Right cardiac atrium (tissue), 5 donors: ENCODE data around the gene DICER1. TPM values are rescaled to one million over a fixed set of nuclear protein-coding genes. Genes with fewer than 3 reads are reported as not detected.
"Not testable (repeated sequence)": the region's sequence is repeated elsewhere in the genome, so short reads cannot be mapped to it uniquely, and the experiment has no call there.

ENCODE experiments used
- ATAC-seq, 2 donors: fragments of 200-7000 bp; cut with Tn5 transposase; one replicate each; pipeline versions ENCODE4 v1.8.0 to v1.9.1; 2020; ENCODE audit warnings: moderate library complexity in 2 of 2, mild to moderate bottlenecking in 1 of 2
- DNase-seq, 3 donors: peaks; one replicate each; pipeline ENCODE4 v3.0.0-alpha.2; 2020
- H3K27ac ChIP-seq: one replicate; pipeline ENCODE4 v1.5.1; 2013; ENCODE audit warnings: mild to moderate bottlenecking, low read length, control low read depth, moderate library complexity
- H3K27me3 ChIP-seq: one replicate; pipeline ENCODE4 v1.6.1; 2013; ENCODE audit not compliant: control insufficient read depth, insufficient read depth
- H3K4me1 ChIP-seq: one replicate; pipeline ENCODE4 v1.6.1; 2013; ENCODE audit warnings: low read length; ENCODE audit not compliant: control insufficient read depth, insufficient read depth
- H3K4me3 ChIP-seq: one replicate; pipeline ENCODE4 v1.5.1; 2013; ENCODE audit warnings: low read length, control low read depth
- H3K9me3 ChIP-seq: one replicate; pipeline ENCODE4 v1.6.1; 2013; ENCODE audit warnings: low read length; ENCODE audit not compliant: control insufficient read depth
- WGBS: extraction: QIAGEN DNeasy Blood & Tissue Kit; methylation state at CpG from one replicate; pipeline ENCODE4 v1.1.7; 2013; 5-methylcytosine and 5-hydroxymethylcytosine counted together
- intact Hi-C, 4 donors: fragments of 100-400 bp; cut with DNase I; formaldehyde crosslinking; loops; one replicate each; pipeline versions ENCODE4 v1.11.0 to v1.14.0; 2022 to 2023
- long read RNA-seq, 4 donors: library from polyadenylated mRNA; unstranded; transcript quantifications; one replicate each; pipeline ENCODE4 v2.0.0, GENCODE V29; 2020 to 2021
- polyA plus RNA-seq: library from polyadenylated mRNA; stranded (reverse); fragments of 200-250 nt; gene quantifications from one replicate; pipeline ENCODE4 v1.2.3, GENCODE V29; 2013
- total RNA-seq, 4 donors: library from RNA; stranded (reverse); fragmentation: NEBNext Ultra II Directional; extraction: Animal tissue kit (Norgen Biotek cat#: 25700); gene quantifications; one replicate each; pipeline ENCODE4 v1.2.1, GENCODE V29; 2021
- donor health status: healthy with polysubstance abuse.
- donor health status: DM: no; HTN: yes; CAD: no.
- donor health status: DM: no; HTN: no; CAD: no.
- donor health status: DM: no; HTN: yes; CAD: no; lungs with severe emphysema.
- donor health status: DM: yes; HTN: yes; CAD: no.

Gene DICER1
- 10 to 100 TPM; 22.7 to 30.4 (median 25.9) TPM for total RNA-seq
- 6.8 TPM for polyA plus RNA-seq
- long read RNA-seq, donor 1, partial matches to known transcripts: 9 of 14 reads
- long read RNA-seq, donor 1, other reads (novel, unspliced or antisense): 5 of 14 reads
- long read RNA-seq, donor 2, partial matches to known transcripts: 1 of 3 reads
- long read RNA-seq, donor 2, other reads (novel, unspliced or antisense): 2 of 3 reads
- long read RNA-seq, donor 3, partial matches to known transcripts: 9 of 12 reads
- long read RNA-seq, donor 3, other reads (novel, unspliced or antisense): 2 of 12 reads
- long read RNA-seq, donor 4, partial matches to known transcripts: 1 of 1 reads
- long read RNA-seq, donor 4, other reads (novel, unspliced or antisense): 0 of 1 reads

DNA sequence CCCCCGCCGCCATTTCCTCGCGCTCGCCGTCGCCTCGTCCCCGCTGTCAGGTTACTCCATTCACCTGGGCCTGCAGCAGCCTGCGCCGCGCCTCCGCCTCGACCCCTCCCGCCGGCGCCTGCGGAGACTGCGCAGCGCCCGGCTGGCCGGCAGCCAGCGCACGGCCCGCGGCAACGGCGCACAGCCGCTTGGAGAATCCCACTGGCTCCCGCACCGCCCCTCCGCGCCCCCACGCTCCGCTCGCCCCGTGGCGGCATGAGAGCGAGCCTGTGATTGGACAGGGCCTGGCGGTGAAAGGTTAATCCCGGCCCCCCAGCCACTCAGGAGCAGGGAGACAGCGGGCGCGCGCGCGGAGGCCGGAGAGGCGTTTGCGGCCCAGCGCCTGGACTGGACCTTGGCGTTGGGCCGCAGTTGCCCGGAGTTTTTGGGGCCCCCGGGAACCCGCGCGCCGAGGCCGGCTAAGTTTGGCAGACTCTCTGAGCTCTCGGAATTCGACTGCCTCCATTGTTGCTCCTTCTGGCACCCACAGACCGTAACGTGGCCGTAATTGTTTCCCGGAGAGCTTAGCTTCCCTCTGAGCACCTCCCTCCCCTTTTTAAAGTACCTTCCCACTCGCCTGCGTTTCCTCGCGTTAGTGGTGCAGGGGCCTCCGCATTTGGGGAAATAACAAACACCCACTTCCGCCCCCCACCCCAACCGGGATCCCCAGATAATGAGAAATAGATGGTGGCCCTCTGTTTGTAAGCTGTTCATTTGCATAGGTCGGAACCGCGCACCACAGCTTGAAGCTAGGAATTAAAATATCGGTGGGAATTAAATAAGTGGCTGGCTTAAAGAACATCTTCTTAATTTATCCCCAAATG is at the start of gene DICER1:
TSS of gene DICER1 (minus strand) at position 203 of the 863 bp plus-strand sequence. CDS start 24,071 bp downstream, outside the sequence.
- Histone ChIP-seq H3K4me1 (peaks cover 6% of the 10 kb centered on the region), H3K9me3 (no peaks in the 10 kb centered on the region), H3K27me3 (no peaks in the 10 kb centered on the region), H3K27ac (peak within 1 kb of the TSS; percentile 94), H3K4me3 (peak within 1 kb of the TSS; percentile 71)
- peak; percentile 97 to 99 (median 99) for DNase-seq
- peak; percentile 98 for ATAC-seq
- WGBS: under 1% methylated on average over 77 of the region's 77 CpGs
- intact Hi-C loops: no loop called here

DNA sequence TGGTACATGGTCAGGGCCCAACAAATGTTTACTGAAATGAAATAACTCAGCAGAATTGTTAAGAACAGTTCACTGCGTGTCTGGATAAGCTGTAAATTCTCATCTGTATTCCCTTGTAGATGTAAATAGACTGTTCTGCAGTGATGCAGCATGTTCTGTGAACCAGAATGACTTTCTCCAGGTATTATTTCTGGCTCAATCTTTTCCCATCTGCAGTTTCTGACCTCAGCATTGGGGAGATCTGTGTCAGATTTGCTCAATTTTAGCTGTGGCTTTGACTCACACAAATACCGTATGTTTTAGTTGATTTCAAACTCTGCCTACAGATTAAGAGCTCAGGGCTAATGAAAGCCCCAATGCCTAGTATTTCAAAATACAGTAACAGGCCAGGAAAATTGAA is 49.2 kb upstream of the DICER1 start:
- 87% methylated on average over 2 of the region's 2 CpGs for WGBS
- H3K4me1 ChIP-seq: no peaks in the 10 kb centered on the region
- H3K27ac ChIP-seq: no peak overlapping the region
- ATAC-seq (no peak), DNase-seq (no peak)
- no peak overlapping the region for H3K4me3 ChIP-seq
- intact Hi-C loops: no loop called here
- H3K9me3 ChIP-seq: no peaks in the 10 kb centered on the region
- H3K27me3 ChIP-seq: no peaks in the 10 kb centered on the region

DNA sequence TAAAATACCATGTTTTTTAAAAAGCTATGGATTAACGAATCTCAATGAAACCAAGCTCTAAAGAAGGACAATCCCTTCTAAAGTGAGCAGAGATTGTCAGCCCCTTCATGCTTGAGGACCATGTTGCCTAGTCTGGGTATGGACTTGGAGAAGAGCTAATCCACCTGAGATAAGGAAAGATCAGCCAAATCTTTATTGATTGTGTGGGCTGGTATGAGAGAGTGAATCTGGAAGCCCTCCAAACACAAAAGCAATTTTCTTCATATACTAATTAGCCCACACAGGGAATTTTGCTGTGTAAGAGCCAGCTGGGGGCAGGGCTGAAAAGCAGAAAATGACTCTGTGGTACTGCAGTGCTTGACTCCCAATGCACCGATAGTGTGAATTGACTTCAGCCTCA is 47.4 kb upstream of the DICER1 start:
- no peaks in the 10 kb centered on the region for H3K4me1 ChIP-seq
- no peak overlapping the region for H3K27ac ChIP-seq
- no peaks in the 10 kb centered on the region for H3K9me3 ChIP-seq
- no peak for DNase-seq
- intact Hi-C loops: no loop called here
- WGBS: 86% methylated on average over 2 of the region's 2 CpGs
- H3K4me3 ChIP-seq: no peak overlapping the region
- ATAC-seq: no peak
- H3K27me3 ChIP-seq: no peaks in the 10 kb centered on the region

DNA sequence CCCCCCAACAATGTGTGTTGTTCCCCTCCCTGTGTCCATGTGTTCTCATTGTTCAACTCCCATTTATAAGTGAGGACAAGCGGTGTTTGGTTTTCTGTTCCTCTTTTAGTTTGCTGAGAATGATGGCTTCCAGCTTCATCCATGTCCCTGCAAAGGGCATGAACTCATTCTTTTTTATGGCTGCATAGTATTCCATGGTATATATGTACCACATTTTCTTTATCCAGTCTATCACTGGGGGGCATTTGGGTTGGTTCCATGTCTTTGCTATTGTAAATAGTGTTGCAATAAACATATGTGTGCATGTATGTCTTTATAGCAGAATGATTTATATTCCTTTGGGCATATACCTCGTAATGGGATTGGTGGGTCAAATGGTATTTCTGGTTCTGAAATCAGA is 44.4 kb upstream of the DICER1 start:
- ATAC-seq, intact Hi-C loops, DNase-seq, H3K4me1 ChIP-seq, H3K27ac ChIP-seq, H3K4me3 ChIP-seq, H3K27me3 ChIP-seq, H3K9me3 ChIP-seq: not testable (repeated sequence)
- 96% methylated on average over 2 of the region's 2 CpGs for WGBS

DNA sequence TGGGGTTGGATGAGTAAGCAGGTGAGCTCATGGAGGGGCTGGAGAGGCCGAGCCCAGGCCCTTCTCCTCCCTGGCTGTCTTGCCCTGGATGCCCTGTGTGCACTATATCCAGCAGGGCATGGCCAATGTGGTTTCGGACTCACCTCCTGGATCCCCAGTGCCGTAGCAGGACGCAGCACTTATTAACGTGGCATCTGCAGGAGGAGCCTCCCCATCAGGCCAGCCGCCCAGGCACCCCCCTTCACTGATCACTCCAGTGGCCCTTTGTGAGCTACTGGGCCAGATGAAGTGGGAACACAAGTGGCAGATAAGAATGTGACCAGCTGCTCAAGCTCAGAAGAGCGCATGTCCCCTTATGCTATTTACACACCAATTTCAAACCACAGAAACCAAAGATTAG is 43.1 kb upstream of the DICER1 start:
- 70% methylated on average over 7 of the region's 7 CpGs for WGBS
- DNase-seq (peak; percentile 25 to 72 (median 70)), ATAC-seq (peak; percentile 81 to 87)
- Histone ChIP-seq H3K4me1 (no peaks in the 10 kb centered on the region), H3K27ac (no peak overlapping the region), H3K27me3 (no peaks in the 10 kb centered on the region), H3K4me3 (no peak overlapping the region), H3K9me3 (no peaks in the 10 kb centered on the region)
- intact Hi-C loops: no loop called here

DNA sequence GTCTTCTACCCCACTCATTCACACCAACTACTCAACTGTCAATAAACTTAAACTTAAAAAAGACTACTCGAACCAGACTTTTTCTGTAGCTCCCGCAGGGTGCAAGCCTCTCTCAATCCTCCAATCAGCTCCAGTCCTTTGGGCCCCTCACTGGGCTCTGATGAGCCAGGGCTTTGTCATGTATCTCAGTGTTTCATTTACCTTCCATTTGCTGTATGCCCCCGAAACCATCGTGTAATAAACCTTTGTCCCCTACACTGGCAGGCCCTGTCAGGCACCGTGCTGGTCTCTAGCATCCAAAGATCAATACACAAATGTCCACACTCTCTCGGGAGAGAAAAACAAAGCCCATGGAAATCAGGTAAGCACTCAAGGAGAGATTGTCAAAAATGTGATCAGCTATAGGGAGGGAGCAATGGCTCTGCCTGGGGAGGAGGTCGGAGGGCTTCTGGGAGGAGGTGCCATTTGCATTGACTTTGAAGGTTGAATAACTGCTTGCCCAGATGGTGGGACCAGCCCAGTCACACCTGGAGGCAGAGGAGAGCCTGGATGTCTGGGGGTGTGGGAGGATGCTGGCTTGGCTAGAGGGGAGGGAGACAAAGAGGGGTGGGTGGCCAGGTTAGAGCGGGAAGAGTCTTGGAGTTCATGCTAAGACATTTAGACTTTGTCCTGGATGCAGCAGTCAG is 42.1 kb upstream of the DICER1 start:
- intact Hi-C loops: no loop called here
- no peak overlapping the region for H3K27ac ChIP-seq
- 86% methylated on average over 8 of the region's 8 CpGs for whole genome bisulfite sequencing
- no peak for ATAC-seq
- H3K9me3 ChIP-seq: no peaks in the 10 kb centered on the region
- no peak for DNase-seq
- H3K4me1 ChIP-seq: no peaks in the 10 kb centered on the region
- no peak overlapping the region for H3K4me3 ChIP-seq
- H3K27me3 ChIP-seq: no peaks in the 10 kb centered on the region

GRCh38 chr14:95198320-95198719 is 41.0 kb upstream of the DICER1 start:
- H3K4me1 ChIP-seq: no peaks in the 10 kb centered on the region
- intact Hi-C loops: no loop called here
- no peaks in the 10 kb centered on the region for H3K27me3 ChIP-seq

DNA sequence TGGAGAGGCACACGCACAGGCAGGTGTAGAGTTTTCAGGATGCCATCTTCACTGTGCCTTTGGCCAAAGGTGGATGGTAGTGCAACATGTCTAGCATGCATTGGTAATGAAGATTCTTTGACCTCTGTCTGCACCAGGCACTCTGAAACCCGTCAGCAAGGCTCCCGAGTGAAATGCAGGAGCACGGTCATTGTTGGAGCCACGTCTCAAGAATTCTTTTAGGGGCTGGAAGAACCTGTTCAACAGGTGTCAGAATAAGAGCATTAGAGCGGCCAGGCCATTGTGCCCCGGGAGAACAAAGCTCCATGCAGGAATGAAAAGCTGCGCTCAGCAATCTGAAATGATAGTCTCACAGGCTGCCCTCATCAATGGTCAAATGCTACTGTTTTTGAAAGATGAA is 40.2 kb upstream of the DICER1 start:
- DNase-seq: no peak
- intact Hi-C loops: no loop called here

More at GRCh38 chr14:95198320-95198719, 41.0 kb upstream of the DICER1 start:
- no peak overlapping the region for H3K27ac ChIP-seq
- H3K4me3 ChIP-seq: no peak overlapping the region
- ATAC-seq (no peak), DNase-seq (no peak)
- H3K9me3 ChIP-seq: no peaks in the 10 kb centered on the region
- 95% methylated on average over 9 of the region's 9 CpGs for WGBS

DNA sequence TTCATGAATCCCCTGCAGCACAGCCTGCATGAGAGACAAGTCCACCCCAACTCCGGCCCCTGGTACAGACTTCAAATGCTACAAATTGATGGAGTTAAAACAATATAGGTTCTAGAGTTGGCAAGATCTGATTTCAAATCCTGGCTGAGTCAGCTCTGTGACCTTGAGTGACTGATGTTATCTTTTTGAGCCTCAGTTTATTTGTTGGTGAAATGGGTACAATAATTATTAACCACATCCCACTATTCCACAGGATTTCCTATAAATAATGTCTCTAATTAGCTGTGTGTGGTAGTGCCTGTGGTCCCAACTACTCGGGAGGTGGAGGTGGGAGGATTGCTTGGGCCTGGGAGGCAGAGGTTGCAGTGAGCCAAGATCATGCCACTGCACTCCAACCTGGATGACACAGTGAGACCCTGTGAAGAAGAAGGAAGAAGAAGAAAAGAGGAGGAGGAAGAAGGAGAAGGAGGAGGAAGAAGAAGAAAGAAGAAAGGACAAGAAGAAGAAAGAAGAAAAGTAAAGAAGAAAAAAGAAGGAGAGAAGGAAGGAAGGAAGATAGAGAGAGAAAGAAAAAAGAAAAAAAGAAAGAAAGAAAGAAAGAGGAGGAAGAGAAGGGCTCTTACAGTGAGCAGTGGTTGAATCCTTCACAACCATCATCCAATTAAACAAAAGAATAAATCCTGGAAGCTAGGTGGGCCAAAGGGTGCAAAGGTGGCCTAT is 39.7 kb upstream of the DICER1 start:
- ATAC-seq (no peak), DNase-seq (no peak)
- H3K9me3 ChIP-seq: no peaks in the 10 kb centered on the region
- H3K4me3 ChIP-seq: no peak overlapping the region
- 87% methylated on average over 2 of the region's 2 CpGs for WGBS
- no peaks in the 10 kb centered on the region for H3K4me1 ChIP-seq
- H3K27ac ChIP-seq: no peak overlapping the region
- intact Hi-C loops: no loop called here
- no peaks in the 10 kb centered on the region for H3K27me3 ChIP-seq

More for the DNA sequence above, 40.2 kb upstream of the DICER1 start:
- Histone ChIP-seq H3K4me3 (no peak overlapping the region), H3K27me3 (no peaks in the 10 kb centered on the region), H3K9me3 (no peaks in the 10 kb centered on the region), H3K4me1 (no peaks in the 10 kb centered on the region), H3K27ac (no peak overlapping the region)
- ATAC-seq: no peak
- 92% methylated on average over 8 of the region's 8 CpGs for WGBS

DNA sequence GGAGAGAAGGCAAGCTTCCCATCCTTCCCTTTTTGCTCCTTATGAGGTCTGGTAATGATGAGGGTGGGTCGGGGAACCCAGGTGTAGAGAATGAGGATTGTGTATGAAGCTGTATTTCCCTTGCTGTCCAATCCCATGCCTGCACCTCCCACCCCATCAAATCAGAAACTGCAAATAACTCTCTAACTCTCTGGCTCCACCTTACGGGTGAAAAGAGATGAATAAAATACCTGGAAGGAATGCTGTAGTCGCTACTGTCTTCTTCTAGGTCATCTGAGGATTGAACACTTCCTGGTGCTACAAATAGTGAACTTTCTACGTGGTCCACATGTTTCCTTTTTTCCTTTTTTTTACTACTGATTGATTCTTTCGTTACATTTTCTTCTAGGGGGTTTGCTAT is 38.9 kb upstream of the DICER1 start:
- intact Hi-C loops: no loop called here
- Histone ChIP-seq H3K27me3 (no peaks in the 10 kb centered on the region), H3K9me3 (no peaks in the 10 kb centered on the region), H3K27ac (no peak overlapping the region), H3K4me1 (no peaks in the 10 kb centered on the region), H3K4me3 (no peak overlapping the region)
- WGBS: 47% methylated on average over 5 of the region's 5 CpGs
- DNase-seq (no peak), ATAC-seq (no peak)
